B cell (primary cell): ENCODE results near the gene CNTN3.

ENCODE experiments used
- EZH2 ChIP-seq: IDR thresholded peaks from 2 replicates; pipeline ENCODE4 v1.6.1; 2012; ENCODE audit warnings: borderline replicate concordance, low read depth, mild to moderate bottlenecking, moderate library complexity, low read length; ENCODE audit not compliant: insufficient read depth, poor library complexity, severe bottlenecking
- TF ChIP-seq, protein P1 (sequence below): fragments of 200-600 bp; IDR thresholded peaks from one replicate; pipeline ENCODE4 v1.8.0; 2022; ENCODE audit warnings: antibody characterized with exemption, mild to moderate bottlenecking

DNA sequence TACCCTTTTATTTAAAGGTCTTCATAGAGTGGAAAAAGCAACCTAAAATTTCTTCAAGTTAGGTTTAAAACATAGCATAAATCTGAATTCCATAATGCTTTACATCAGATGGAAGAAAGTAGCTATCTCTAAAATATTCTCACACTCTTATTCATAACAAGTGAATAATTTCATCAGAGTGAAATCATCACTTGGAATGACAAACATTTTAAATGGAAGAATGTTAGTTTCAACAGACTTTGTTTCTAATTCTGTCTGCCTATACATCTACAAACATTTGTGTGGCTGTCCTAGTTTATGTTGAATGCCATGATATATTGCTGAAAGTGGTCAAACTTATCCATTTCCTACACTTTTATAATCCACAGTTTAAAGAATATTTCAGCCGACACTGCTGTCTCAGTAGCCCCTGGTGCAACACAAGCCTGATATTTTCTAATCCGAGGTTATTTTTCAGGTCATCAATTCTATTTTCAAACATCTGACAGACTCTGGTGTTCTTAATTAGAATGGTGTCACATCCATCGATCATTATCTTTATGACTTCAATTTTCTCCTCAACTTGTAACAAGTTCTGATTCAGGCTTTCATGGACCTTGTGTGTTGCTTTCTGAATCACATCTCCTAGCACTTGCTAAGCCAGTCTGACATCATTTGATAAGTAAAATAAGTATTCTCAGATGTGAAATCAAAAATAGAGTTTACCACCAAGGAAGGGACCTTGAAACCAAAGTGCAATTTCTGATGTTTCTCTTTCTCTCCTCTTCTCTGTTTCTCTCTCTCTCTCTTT is 17.1 kb upstream of the CNTN3 start:
- TF ChIP-seq, protein P1, sequence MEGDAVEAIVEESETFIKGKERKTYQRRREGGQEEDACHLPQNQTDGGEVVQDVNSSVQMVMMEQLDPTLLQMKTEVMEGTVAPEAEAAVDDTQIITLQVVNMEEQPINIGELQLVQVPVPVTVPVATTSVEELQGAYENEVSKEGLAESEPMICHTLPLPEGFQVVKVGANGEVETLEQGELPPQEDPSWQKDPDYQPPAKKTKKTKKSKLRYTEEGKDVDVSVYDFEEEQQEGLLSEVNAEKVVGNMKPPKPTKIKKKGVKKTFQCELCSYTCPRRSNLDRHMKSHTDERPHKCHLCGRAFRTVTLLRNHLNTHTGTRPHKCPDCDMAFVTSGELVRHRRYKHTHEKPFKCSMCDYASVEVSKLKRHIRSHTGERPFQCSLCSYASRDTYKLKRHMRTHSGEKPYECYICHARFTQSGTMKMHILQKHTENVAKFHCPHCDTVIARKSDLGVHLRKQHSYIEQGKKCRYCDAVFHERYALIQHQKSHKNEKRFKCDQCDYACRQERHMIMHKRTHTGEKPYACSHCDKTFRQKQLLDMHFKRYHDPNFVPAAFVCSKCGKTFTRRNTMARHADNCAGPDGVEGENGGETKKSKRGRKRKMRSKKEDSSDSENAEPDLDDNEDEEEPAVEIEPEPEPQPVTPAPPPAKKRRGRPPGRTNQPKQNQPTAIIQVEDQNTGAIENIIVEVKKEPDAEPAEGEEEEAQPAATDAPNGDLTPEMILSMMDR = no peak
- TF ChIP-seq EZH2 = no peak
